HG03159 (cell line): ENCODE results near the gene RAD51B.

Experiments
- ATAC-seq: cut with Tn5 transposase; IDR thresholded peaks from one replicate; pipeline ENCODE4 v1.9.1; 2021; ENCODE audit warnings: mild to moderate bottlenecking, moderate library complexity; ENCODE audit not compliant: unreplicated experiment

Gene RAD51B

DNA sequence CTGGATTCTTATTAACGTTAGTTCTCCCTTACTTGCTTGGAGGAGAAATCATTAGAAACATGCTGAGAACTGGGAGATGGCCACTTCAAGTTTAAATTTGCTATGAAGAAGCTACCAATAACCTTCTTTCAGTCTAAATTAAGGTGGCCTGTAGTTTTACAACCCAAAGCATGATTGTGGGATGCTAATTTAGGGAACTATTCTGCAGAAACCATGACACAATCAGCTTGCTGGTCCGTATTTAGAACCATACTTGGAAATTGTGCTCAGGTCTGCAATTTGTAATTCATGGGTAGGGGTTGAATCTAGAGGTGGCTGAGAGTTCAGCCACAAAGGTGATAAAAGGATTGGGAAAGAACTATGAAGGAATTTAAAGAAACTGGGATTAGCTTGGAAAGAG is 405.7 kb downstream of the RAD51B start:
- no peak for ATAC-seq

GRCh38 chr14:68226523-68226922 is 406.9 kb downstream of the RAD51B start:
- no peak for ATAC-seq

DNA sequence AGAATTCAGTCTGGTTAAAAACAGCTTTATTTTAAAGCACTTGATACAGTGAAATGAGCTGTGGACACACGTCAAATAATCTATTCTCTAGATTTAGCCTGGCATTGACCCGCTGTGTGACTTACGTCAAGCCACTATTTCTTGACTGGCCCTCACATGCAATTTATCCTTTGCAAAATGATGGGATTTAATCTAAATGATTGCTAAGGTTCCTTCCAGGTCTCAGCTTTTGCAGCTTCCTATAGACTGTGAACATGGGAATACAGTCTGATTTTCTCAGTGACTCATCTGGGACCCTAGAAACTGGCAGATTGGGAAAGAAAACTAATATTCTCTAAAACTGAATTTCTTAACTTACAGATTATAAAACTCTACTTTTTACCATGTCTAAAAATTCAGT is 409.1 kb downstream of the RAD51B start:
- no peak for ATAC-seq

GRCh38 chr14:68229423-68230100 is 410.0 kb downstream of the RAD51B start:
- no peak for ATAC-seq

- no peak for ATAC-seq
Observed at GRCh38 chr14:68230202-68230949, 410.8 kb downstream of the RAD51B start.

DNA sequence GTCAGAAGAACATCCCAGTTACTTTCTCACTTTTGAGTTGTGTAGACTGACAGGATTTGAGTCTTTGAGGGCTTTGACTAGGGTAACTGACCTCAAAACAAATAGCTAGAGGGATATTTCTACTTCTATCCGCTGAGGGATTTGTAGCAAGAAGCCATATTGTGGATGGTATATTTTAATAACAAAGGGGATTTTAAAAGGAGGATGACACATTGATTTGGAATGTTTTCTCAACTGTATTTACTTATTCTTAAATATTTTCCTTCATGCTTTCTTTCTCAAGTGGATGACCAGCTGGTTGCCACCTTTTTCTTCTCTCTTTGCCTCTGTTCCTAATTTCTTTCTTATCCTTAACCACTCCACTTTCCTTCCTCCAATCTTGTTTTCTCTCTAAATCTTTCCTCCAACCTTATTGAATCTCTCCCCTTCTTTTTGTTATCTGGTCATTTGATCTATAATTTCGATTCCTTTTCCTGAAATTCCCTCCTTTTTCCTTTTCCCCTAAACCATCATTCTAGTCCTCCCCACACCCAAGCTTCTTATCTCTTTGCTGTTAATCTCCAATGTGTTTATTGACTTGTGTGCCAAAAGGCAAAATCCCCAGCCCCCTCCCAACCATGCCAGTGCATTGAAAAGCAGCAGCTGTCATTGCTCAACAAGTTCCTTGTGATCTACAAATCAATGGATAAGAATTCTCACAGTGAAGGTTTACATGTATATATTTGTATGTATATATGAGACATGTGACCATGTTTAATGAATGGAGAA is 411.6 kb downstream of the RAD51B start:
- ATAC-seq: no peak

- no peak for ATAC-seq
Observed at GRCh38 chr14:68231898-68232297, 412.3 kb downstream of the RAD51B start.

GRCh38 chr14:68232300-68233055 is 412.9 kb downstream of the RAD51B start:
- peak; percentile 85 for ATAC-seq

DNA sequence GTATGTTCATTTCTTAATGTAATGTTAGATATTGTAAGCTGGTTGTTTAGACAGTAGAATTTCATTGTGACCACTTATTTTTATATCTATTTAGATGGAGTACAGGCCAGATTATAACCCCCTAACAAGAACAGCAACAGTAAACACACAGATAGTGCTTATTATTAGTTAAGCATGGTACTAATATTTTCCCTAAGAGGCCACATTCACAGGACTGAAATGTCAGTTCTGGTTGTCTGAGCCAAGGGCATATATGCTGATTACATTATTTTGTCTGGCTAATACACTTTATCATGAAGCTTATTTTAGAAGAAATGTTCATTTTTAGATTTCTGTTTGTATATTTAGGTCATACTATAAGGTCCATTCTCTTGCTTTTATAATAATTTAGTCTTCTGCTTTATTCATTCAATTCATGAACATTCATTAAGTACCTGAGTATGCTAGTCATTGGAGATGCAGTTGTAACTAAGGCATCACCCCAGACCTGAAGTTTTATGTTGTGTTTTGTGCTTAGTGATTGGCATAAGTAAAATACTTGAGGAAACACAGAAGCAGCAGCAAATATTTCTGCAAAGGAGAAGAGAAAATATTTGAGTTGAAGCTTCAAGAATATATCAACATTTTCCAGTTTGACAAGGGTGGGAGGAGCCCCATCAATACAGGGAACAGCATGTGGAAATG is 413.7 kb downstream of the RAD51B start:
- no peak for ATAC-seq

GRCh38 chr14:68234101-68234905 is 414.7 kb downstream of the RAD51B start:
- no peak for ATAC-seq

GRCh38 chr14:68235011-68235410 is 415.4 kb downstream of the RAD51B start:
- no peak for ATAC-seq

- ATAC-seq: no peak
Observed at GRCh38 chr14:68236582-68237458, 417.2 kb downstream of the RAD51B start.

GRCh38 chr14:68238551-68238950 is 419.0 kb downstream of the RAD51B start:
- no peak for ATAC-seq

DNA sequence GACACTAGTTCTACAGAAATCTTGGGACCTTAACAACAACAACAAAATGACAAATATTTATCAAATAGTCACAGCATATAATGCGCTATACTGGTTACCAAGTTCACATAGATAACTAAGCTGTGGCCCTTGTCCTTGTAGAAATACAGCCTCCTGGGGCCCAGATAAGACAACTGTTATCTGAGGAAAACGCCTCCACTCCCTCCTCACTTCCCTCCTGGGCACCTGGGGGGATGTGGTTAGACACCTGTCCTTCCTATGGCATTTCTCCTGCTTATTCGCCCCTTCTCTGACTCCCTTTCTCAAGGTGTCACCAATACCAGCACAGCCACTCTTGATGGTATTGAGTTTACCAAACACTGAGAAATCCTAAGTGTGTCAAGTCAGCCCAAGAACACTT is 419.4 kb downstream of the RAD51B start:
- no peak for ATAC-seq

- no peak for ATAC-seq
Observed at GRCh38 chr14:68239988-68240771, 420.6 kb downstream of the RAD51B start.

DNA sequence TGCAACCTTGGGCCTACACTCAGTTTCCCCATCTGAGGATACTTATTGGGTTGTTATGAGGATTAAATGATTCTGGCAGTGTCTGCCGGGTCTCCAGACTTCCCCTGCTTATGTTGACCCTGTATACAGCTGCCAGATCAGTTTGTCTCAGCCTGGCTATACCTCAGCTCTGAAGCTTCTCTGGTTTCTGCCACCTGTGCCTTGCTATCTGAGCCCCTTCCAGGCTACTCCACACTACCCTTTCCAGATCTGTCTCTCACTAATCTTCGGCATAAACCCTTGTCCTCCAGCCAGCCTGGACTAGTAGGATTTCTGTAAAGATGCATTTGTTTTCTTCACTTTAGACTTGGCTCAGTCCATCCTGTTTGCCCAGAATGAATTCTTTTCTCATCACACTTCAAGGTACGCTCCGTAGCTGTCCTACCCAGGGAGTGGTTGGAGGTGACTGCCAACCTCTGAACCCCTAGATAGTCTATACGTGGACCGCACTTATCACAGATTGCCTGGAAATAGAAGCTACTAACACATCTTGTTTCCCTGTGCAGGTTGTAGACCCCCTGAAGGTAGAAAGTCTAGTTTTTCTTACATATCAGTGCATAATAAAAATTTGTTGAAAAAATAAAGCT is 422.4 kb downstream of the RAD51B start:
- no peak for ATAC-seq

GRCh38 chr14:68243450-68244010 is 424.0 kb downstream of the RAD51B start:
- no peak for ATAC-seq
